K562 (cell line): Measurements from ENCODE around the gene VWF. TPM values are rescaled to one million over a fixed set of nuclear protein-coding genes. Genes with fewer than 3 reads are reported as not detected.

Source experiments
- ATF3 ChIP-seq, 2 experiments: fragments of 450-650 bp in 1 of 2; sonication (generic) in 1 of 2; formaldehyde crosslinking in 1 of 2; IDR thresholded peaks in 1 of 2; conservative IDR thresholded peaks in 1 of 2; 2 replicates each; pipeline versions ENCODE4 v1.6.1 to v1.8.1; 2016 to 2023; ENCODE audit warnings: mild to moderate bottlenecking in 2 of 2, moderate library complexity in 2 of 2, inconsistent platforms in 1 of 2, missing genetic modification reagents in 1 of 2
- CBFA2T2 ChIP-seq: fragments of 450-650 bp; conservative IDR thresholded peaks from 2 replicates; pipeline ENCODE4 v1.6.1; 2017; ENCODE audit warnings: mild to moderate bottlenecking
- CEBPB ChIP-seq: fragments of 450-650 bp; IDR thresholded peaks from 2 replicates; pipeline ENCODE4 v1.6.1; 2016; ENCODE audit warnings: missing genetic modification characterization, missing compliant biosample characterization
- ESRRA ChIP-seq: fragments of 450-650 bp; IDR thresholded peaks from 2 replicates; pipeline ENCODE4 v1.6.1; 2014; ENCODE audit warnings: low read depth, mild to moderate bottlenecking, moderate library complexity, borderline replicate concordance
- ETV1 ChIP-seq: fragments of 450-650 bp; conservative IDR thresholded peaks from 2 replicates; pipeline ENCODE4 v1.6.1; 2016; ENCODE audit warnings: missing genetic modification characterization, control low read depth, low read depth, missing compliant biosample characterization
- KAT2B ChIP-seq: IDR thresholded peaks from one replicate; pipeline ENCODE4 v1.6.1; 2012; ENCODE audit warnings: low read depth, mild to moderate bottlenecking, control low read depth, inconsistent platforms, low read length, moderate library complexity
- MECOM ChIP-seq: fragments of 250-450 bp; sonication (Bioruptor Pico); IDR thresholded peaks from 2 replicates; pipeline ENCODE4 v1.8.0; 2022; ENCODE audit warnings: inconsistent platforms
- MEF2A ChIP-seq: IDR thresholded peaks from 2 replicates; pipeline ENCODE4 v1.6.1; 2011; ENCODE audit warnings: low read depth, mild to moderate bottlenecking, low read length, moderate library complexity; ENCODE audit not compliant: control insufficient read depth
- MITF ChIP-seq: IDR thresholded peaks from 2 replicates; pipeline ENCODE4 v1.6.1; 2014; ENCODE audit warnings: antibody characterized with exemption
- NCOA1 ChIP-seq: fragments of 450-650 bp; IDR thresholded peaks from 2 replicates; pipeline ENCODE4 v1.6.1; 2016; ENCODE audit warnings: low read depth
- NFRKB ChIP-seq: fragments of 450-650 bp; IDR thresholded peaks from 2 replicates; pipeline ENCODE4 v1.6.1; 2016; ENCODE audit warnings: low read depth
- NR2C2 ChIP-seq, 2 experiments: fragments of 200-800 bp in 1 of 2; sonication (Bioruptor generic) in 1 of 2; sonication (generic) in 1 of 2; formaldehyde crosslinking in 1 of 2; IDR thresholded peaks; 2 replicates each; pipeline versions ENCODE4 v1.6.1 to v1.8.0; 2016 to 2022; ENCODE audit warnings: mild to moderate bottlenecking in 1 of 2, missing compliant biosample characterization in 1 of 2, missing genetic modification characterization in 1 of 2, missing genetic modification reagents in 1 of 2
- RB1 ChIP-seq: fragments of 450-650 bp; IDR thresholded peaks from 2 replicates; pipeline ENCODE4 v1.6.1; 2017; ENCODE audit warnings: low read depth, mild to moderate bottlenecking
- SIN3A ChIP-seq, 2 experiments: fragments of 150-350 bp in 1 of 2; IDR thresholded peaks; 2 replicates each; pipeline ENCODE4 v1.6.1; 2011 to 2016; ENCODE audit warnings: borderline replicate concordance in 2 of 2, low read depth in 2 of 2, low read length in 2 of 2, mild to moderate bottlenecking in 2 of 2, moderate library complexity in 2 of 2; ENCODE audit not compliant: control insufficient read depth in 1 of 2
- SMARCC2 ChIP-seq: fragments of 450-650 bp; IDR thresholded peaks from 2 replicates; pipeline ENCODE4 v1.6.1; 2017; ENCODE audit warnings: antibody characterized with exemption, moderate library complexity, mild to moderate bottlenecking, low read depth
- TARDBP ChIP-seq: fragments of 450-650 bp; IDR thresholded peaks from 2 replicates; pipeline ENCODE4 v1.6.1; 2016
- TCF3 ChIP-seq: sonication (generic); formaldehyde crosslinking; IDR thresholded peaks from 2 replicates; pipeline ENCODE4 v1.4.0; 2020; ENCODE audit warnings: mild to moderate bottlenecking, missing genetic modification reagents
- ZFX ChIP-seq: sonication (generic); formaldehyde crosslinking; IDR thresholded peaks from 2 replicates; pipeline ENCODE4 v1.8.0; 2022; ENCODE audit warnings: mild to moderate bottlenecking, missing genetic modification reagents, moderate library complexity
- ZNF134 ChIP-seq: fragments of 250-450 bp; sonication (Bioruptor Pico); conservative IDR thresholded peaks from 2 replicates; pipeline ENCODE4 v1.4.0; 2020
- ZNF589 ChIP-seq: fragments of 200-800 bp; sonication (Bioruptor generic); IDR thresholded peaks from 2 replicates; pipeline ENCODE4 v1.6.1; 2016; ENCODE audit warnings: low read depth, missing genetic modification characterization, missing compliant biosample characterization
- ZNF592 ChIP-seq: fragments of 450-650 bp; IDR thresholded peaks from 2 replicates; pipeline ENCODE4 v1.6.1; 2017; ENCODE audit warnings: antibody characterized with exemption, mild to moderate bottlenecking
- polyA plus RNA-seq, 8 experiments: library from polyadenylated mRNA; depleted of rRNA in 4 of 8; stranded (reverse) in 5 of 8; unstranded in 3 of 8; fragments of >200 nt; fragmentation: Nextera tagmentation in 2 of 8; fragmentation: Illumina TruSeq in 1 of 8; extraction: Ambion mirVana in 2 of 8; extraction: Trizol in 1 of 8; gene quantifications; 2 replicates each; pipeline versions ENCODE4 v1.2.1 to v1.2.3, GENCODE V29; 2011 to 2014; ENCODE audit warnings: inconsistent platforms in 1 of 8, missing spikeins in 1 of 8
- total RNA-seq, 7 experiments: library from RNA; depleted of rRNA in 6 of 7; stranded (reverse); fragments of >200 nt in 6 of 7; fragmentation: Illumina TruSeq in 2 of 7; extraction: Trizol in 2 of 7; gene quantifications; 2 replicates each; pipeline versions ENCODE4 v1.2.1 to v1.2.3, GENCODE V29; 2011 to 2021; ENCODE audit warnings: low replicate concordance in 1 of 7

The VWF gene
- total and polyA plus RNA-seq, 9 of the 15 experiments (the other 6 are each of a cell fraction or from before 2014, with no cell fraction given) = 0.53 TPM; not detected in 8

- TF ChIP-seq ETV1 (tag) (peak; percentile 74), CBFA2T2 (peak; percentile 70), CEBPB (peak; percentile 52), MEF2A (peak; percentile 99), SIN3A (IDR thresholded peaks at IDR 0.05; ENCODE audit: borderline replicate concordance in 2 of 2, control insufficient read depth in 1 of 2, low read depth in 2 of 2, low read length in 2 of 2) (no peak), SMARCC2 (peak; percentile 75), ZNF589 (CRISPR knock-in tag) (peak; percentile 76), NR2C2 (CRISPR knock-in tag; IDR thresholded peaks at IDR 0.05) (no peak), NR2C2 (tag; IDR thresholded peaks at IDR 0.05) (peak; percentile 75), ZNF134 (CRISPR knock-in tag) (peak; percentile 80), ZFX (CRISPR knock-in tag) (peak; percentile 62), MECOM (no peak), TCF3 (peak; percentile 53), NCOA1 (peak; percentile 71), KAT2B (no peak), NFRKB (peak; percentile 60), ATF3 (IDR thresholded peaks at IDR 0.05) (peak; percentile 99), ATF3 (CRISPR knock-in tag; conservative IDR thresholded peaks at IDR 0.05) (peak; percentile 95), ZNF592 (peak; percentile 74), RB1 (no peak), ESRRA (peak; percentile 43; the same call in 1 of the 2 replicates), TARDBP (0 out of 2 replicates have a peak, but pooled peaks have one; percentile 55), MITF (peak; percentile 91)
Measured at GRCh38 chr12:6167327-6168280, 43.1 kb upstream of the VWF start (continued).
